Measurements from ENCODE around the gene ZNF181.

The ZNF181 gene

DNA sequence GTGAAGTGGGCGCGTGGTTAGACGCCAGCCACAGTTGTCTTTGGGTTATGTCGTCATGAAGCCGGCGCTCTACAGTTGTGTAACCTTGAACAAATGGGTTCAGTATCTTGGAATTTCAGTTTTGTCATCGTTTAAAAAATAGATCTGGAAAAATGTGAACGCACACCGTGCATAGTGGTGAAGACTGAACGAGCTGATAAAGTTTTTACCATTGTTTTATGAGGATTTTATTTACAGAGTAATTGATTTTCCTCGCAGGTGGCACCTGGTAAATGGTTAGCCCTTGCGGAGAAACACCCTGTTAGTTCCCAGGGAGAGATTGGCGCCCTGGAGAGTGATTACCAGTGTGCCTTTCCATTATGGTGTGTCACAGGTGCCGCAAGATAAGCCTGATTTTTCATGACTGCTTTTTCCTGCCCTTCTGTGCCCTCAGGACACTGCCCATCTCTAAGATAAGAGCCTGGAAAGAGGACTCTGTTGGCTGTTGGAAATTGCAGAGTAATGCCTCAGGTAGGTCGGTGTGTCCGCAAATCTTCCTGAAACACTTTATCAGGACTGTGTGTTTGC, 577 bp downstream of the ZNF181 start:
- CTCF ChIA-PET = no interaction called here
- peak; percentile 64 for DNase-seq (ENCODE audit: low spot score)
- TF ChIP-seq, protein P1, sequence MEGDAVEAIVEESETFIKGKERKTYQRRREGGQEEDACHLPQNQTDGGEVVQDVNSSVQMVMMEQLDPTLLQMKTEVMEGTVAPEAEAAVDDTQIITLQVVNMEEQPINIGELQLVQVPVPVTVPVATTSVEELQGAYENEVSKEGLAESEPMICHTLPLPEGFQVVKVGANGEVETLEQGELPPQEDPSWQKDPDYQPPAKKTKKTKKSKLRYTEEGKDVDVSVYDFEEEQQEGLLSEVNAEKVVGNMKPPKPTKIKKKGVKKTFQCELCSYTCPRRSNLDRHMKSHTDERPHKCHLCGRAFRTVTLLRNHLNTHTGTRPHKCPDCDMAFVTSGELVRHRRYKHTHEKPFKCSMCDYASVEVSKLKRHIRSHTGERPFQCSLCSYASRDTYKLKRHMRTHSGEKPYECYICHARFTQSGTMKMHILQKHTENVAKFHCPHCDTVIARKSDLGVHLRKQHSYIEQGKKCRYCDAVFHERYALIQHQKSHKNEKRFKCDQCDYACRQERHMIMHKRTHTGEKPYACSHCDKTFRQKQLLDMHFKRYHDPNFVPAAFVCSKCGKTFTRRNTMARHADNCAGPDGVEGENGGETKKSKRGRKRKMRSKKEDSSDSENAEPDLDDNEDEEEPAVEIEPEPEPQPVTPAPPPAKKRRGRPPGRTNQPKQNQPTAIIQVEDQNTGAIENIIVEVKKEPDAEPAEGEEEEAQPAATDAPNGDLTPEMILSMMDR (conservative IDR thresholded peaks at IDR 0.05; ENCODE audit: low read depth) = no peak
- peak overlapping the region; percentile 93 for H3K27ac ChIP-seq
- POLR2A ChIA-PET (ENCODE audit: low non-redundant PET) = no interaction called here

DNA sequence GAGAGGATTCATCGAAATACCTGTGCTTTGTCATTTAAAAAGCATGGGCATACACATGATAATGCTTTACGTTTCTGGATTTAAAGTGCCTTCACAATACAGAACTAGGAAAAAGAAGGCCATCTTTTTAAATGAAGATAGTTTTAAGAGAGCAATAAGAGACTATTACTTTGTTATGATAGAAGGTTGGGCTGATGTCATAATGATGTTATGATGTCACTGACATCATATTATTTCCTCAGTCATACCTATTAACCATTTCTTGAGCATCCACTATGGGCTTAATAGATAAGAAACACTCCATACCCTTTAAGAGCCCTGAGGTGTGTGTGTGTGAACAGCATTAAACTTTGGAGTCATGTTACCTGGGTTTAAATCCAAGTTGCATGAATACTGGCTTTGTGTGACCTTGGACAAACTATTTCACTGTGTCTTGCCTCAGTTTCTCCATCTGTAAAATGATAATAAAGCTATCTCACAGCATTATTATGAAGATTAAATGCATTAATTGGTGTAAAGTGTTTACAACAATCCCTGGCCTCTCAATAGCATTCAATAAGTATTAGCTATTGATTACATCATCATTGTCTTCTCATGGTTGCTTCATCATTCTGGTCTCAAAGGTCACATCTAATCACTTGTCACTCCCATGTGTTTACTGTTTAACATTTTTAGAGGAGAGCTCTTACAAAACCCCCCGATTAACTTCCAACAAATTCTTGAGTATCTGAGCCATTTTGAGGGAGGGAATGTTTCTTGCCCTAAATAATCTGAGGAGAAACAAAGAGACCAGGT, 11.1 kb downstream of the ZNF181 start:
- ChIA-PET POLR2A (ENCODE audit: low non-redundant PET) (no interaction called here), CTCF (no interaction called here)
- DNase-seq (ENCODE audit: low spot score) = no peak
- no peak overlapping the region for H3K27ac ChIP-seq
- TF ChIP-seq, protein P1 (conservative IDR thresholded peaks at IDR 0.05; ENCODE audit: low read depth) = no peak

DNA sequence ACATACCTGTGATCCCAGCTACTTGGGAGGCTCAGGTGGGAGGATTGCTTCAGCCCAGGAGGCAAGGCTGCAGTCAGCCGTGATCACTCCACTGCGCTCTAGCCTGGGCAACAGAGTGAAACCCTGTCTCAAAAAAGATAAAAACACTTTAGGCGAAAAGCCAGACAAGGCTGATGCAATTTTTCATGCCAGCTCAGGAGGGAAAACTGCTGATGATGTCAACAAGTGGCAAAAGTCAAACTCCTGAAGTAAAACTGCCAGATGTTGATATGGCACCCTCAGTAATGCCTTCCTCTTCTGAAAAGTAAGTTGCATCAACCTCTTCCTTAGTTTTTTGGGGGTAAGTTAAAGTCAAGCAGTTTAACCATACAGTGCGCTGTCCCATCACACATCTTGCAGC, 23.4 kb downstream of the ZNF181 start:
- ChIA-PET CTCF (no interaction called here), POLR2A (ENCODE audit: low non-redundant PET) (no interaction called here)
- DNase-seq (ENCODE audit: low spot score) = no peak
- TF ChIP-seq, protein P1 (conservative IDR thresholded peaks at IDR 0.05; ENCODE audit: low read depth) = no peak
- H3K27ac ChIP-seq = no peak overlapping the region

DNA sequence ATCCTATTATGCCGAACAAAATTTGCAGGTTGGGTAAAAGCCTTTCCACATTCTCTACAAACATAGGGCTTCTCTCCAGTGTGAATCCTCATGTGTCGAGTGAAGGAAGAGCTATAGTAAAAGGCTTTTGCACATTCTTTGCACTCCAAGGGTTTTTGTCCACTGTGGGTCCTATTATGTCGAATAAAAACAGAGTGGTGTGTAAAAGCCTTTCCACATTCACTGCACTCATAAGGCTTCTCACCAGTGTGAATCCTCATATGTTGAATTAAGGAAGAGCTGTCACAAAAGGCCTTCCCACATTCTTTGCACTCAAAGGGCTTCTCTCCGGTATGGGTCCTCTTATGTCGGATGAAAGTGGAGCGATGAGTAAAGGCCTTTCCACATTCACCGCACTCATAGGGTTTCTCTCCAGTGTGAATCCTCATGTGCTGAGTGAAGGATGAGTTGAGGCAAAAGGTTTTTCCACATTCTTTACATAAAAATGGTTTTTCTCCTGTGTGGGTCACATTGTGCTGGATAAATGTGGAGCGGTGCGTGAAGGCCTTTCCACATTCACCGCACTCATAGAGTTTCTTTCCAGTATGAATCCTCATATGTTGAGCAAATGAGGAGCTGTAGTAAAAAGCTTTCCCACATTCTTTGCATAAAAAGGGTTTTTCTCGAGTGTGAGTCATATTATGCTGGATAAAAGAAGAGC, 25.3 kb downstream of the ZNF181 start:
- DNase-seq (ENCODE audit: low spot score) = no peak
- ChIA-PET POLR2A (ENCODE audit: low non-redundant PET) (no interaction called here), CTCF (no interaction called here)
- H3K27ac ChIP-seq = no peak overlapping the region
- TF ChIP-seq, protein P1 (conservative IDR thresholded peaks at IDR 0.05; ENCODE audit: low read depth) = no peak

DNA sequence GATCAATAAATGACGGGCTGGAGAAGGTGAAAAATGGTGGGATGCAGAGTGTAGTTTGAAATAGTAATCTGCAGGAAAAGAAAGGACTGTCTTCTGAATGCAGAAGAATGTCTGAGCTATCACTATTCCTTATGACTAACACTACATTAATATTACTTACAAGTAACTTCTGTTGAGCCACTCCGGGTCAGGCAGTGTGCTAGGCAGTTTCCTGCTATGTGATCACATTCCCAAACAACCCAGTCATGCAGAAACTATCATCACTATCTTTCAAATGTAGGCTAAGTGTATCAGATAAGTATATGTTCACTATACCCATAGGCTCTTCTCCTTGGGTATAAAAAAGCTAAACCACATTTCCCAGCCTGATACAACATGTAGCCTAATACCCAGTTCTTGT, 32.3 kb downstream of the ZNF181 start:
- TF ChIP-seq, protein P1 (conservative IDR thresholded peaks at IDR 0.05; ENCODE audit: low read depth) = no peak
- CTCF ChIA-PET = no interaction called here
- H3K27ac ChIP-seq = no peak overlapping the region
- POLR2A ChIA-PET (ENCODE audit: low non-redundant PET) = no interaction called here
- no peak for DNase-seq (ENCODE audit: low spot score)

DNA sequence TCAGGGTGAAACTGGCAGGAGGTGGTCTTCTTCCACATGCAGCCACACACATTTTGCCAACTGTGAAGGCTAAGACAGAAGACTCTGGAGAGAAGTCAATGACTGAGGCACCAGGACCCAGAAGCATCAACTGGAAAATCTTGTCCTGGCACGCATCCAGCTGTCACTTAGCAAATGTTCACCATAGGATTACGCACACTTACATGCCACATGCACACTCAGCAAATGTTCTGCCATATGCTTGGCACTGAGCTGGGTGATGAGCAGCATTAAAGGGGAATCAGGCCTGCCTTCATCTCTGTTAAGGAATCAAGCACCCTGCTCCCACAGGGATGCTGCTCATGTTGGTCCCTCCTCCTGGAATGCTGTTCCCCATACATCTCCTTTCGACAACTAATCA, 33.9 kb downstream of the ZNF181 start:
- TF ChIP-seq, protein P1 (conservative IDR thresholded peaks at IDR 0.05; ENCODE audit: low read depth) = no peak
- DNase-seq (ENCODE audit: low spot score) = no peak
- POLR2A ChIA-PET (ENCODE audit: low non-redundant PET) = no interaction called here
- no peak overlapping the region for H3K27ac ChIP-seq
- CTCF ChIA-PET = no interaction called here
